ENCODE measurements around the gene HNRNPH2.

The HNRNPH2 gene, protein sequence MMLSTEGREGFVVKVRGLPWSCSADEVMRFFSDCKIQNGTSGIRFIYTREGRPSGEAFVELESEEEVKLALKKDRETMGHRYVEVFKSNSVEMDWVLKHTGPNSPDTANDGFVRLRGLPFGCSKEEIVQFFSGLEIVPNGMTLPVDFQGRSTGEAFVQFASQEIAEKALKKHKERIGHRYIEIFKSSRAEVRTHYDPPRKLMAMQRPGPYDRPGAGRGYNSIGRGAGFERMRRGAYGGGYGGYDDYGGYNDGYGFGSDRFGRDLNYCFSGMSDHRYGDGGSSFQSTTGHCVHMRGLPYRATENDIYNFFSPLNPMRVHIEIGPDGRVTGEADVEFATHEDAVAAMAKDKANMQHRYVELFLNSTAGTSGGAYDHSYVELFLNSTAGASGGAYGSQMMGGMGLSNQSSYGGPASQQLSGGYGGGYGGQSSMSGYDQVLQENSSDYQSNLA

DNA sequence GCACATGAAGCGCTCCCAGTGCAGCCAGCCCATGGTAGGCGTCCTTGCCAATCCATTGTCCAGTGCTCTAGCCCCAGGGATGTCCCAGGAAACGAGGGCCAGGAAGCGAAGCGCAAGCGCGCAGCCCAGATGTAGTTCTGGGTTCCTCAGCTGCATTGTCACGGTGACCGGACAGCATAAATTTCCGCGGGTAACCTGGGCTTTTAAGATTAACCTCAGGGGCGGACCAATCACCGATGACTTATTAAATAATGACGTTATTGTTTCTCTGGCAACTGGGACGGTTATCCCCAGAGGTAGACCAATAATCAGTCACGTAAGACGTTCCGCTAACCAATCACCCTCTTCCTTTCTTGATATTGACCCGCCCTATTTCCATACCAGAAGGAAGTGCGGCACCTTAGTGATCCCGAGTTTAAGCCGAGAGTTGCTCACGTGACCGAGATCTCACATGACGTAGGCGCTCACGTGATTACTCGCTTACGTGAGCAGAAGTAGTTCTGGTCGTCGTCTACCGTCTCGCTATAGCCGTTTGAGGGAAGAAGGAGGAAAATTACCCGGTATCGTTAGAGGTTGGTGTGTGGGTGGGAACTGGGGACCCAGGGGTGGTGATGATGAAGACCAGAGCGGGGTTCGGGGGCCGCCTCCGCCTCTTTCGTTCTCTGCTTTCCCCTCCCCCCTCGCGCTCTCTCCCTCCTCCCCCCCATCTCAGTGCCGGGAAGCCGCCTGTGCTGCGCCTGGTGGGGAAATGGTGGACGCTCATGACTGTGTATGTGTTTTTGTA, at the start of gene HNRNPH2, which contains the start of gene GLA:
TSS of gene HNRNPH2 (plus strand) at position 475 of the 784 bp plus-strand sequence. CDS start 3,767 bp downstream, outside the sequence.
TSS of gene GLA (minus strand) at position 178 of the 784 bp plus-strand sequence. CDS start at position 156, 22 bp downstream.
- Mint-ChIP-seq H3K4me3 (peak within 1 kb of the TSS; percentile 90), H3K36me3 (ENCODE audit: insufficient read depth) (peaks cover 29% of the 10 kb centered on the region), H3K9me3 (no peaks in the 10 kb centered on the region), H3K4me1 (peaks cover 26% of the 10 kb centered on the region), H3K27me3 (no peaks in the 10 kb centered on the region), H3K27ac (ENCODE audit: low read depth) (peak within 1 kb of the TSS; percentile 98)
- DNase-seq (ENCODE audit: low spot score in 2 of 2): peak; percentile 76 to 86
- ATAC-seq (replicated peaks; ENCODE audit: extremely low read depth, poor library complexity, severe bottlenecking): peak; percentile 95

DNA sequence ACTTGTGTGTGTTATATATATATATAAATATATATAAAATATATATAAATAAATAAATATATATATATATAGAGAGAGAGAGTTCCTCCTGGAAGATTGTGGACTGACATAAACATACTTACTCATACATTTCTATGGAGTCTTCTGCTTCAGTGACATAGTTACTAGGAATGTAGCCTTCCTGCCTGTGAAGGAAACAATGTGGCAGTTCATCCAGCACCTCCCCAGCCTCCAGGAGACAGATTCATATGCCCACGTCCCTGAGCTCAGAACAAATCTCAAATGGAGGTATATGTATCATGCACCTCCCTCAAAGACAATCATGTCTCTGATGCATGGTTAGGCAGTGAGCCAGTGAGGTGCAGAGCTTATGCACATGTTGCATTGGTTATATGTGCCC, 48.1 kb upstream of the HNRNPH2 start:
- Mint-ChIP-seq H3K36me3 (ENCODE audit: insufficient read depth) (no peaks in the 10 kb centered on the region), H3K27me3 (no peaks in the 10 kb centered on the region), H3K9me3 (no peaks in the 10 kb centered on the region), H3K4me3 (no peak overlapping the region), H3K27ac (ENCODE audit: low read depth) (no peak overlapping the region), H3K4me1 (no peaks in the 10 kb centered on the region)
- DNase-seq (ENCODE audit: low spot score in 2 of 2) (no peak), ATAC-seq (replicated peaks; ENCODE audit: extremely low read depth, poor library complexity, severe bottlenecking) (no peak)

DNA sequence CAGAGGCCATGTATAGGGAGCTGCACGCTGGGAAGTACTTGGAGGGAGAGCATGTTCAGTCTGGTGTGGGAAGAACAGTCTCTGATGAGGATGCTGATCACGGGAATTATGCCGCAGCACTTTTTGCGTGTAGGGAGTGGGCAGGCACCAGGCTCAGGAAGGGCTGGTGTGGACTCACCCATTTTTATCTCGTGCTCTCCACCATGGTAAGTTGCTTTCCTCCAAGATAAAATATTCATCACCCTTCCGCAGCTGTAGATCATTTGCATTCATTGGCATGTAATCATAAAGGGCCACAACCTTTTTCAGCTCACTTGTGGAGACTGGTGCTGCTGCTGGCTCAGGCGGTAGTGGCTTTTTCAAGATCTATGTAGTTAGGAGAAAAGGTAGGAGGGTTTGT, 47.6 kb upstream of the HNRNPH2 start:
- ATAC-seq (replicated peaks; ENCODE audit: extremely low read depth, poor library complexity, severe bottlenecking) (no peak), DNase-seq (ENCODE audit: low spot score in 2 of 2) (no peak)
- Mint-ChIP-seq H3K27ac (ENCODE audit: low read depth) (no peak overlapping the region), H3K36me3 (ENCODE audit: insufficient read depth) (no peaks in the 10 kb centered on the region), H3K4me1 (no peaks in the 10 kb centered on the region), H3K9me3 (no peaks in the 10 kb centered on the region), H3K27me3 (no peaks in the 10 kb centered on the region), H3K4me3 (no peak overlapping the region)

DNA sequence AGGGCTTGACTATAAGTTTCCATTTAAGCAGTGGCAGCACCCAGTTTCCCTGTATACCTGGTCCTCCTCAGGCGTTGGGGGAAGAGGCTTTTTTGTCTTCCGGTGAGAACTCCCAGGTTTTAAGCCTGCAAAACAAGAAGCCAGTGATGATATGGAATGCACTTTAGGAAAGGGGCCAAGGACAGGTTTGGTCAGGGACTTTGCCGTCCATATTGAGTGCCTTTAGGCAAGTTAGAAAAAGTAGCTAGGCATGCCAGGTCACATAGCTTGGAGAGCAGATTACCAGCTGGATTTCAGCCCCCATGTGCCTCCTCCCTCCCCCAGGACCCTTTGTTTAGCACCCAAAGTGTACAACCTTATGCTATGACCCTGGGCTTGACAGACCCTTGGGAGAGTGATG, 45.9 kb upstream of the HNRNPH2 start:
- DNase-seq (ENCODE audit: low spot score in 2 of 2) (no peak), ATAC-seq (replicated peaks; ENCODE audit: extremely low read depth, poor library complexity, severe bottlenecking) (no peak)
- Mint-ChIP-seq H3K27ac (ENCODE audit: low read depth) (no peak overlapping the region), H3K9me3 (no peaks in the 10 kb centered on the region), H3K27me3 (no peaks in the 10 kb centered on the region), H3K4me1 (no peaks in the 10 kb centered on the region), H3K36me3 (ENCODE audit: insufficient read depth) (no peaks in the 10 kb centered on the region), H3K4me3 (no peak overlapping the region)

DNA sequence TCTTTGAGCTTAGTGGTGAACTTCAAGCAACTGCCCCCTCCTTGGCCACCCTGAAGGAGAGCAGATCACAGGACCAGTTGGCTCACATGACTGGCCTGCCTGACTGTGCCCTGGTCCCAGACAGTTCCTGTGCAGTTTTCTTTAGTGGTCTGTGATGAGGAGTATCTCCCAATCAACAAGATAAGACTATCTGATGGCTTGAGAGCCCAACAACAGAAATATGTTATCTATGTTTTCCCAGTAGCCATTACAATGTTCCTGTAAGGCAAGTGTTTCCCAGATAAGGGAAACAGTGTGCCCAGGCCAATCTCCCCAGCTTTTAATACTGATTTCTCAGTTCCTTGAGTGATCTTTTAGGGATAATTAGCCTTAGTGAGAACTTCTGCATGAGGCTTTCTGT, 45.3 kb upstream of the HNRNPH2 start:
- ATAC-seq (replicated peaks; ENCODE audit: extremely low read depth, poor library complexity, severe bottlenecking): no peak
- Mint-ChIP-seq H3K4me1 (no peaks in the 10 kb centered on the region), H3K9me3 (no peaks in the 10 kb centered on the region), H3K4me3 (no peak overlapping the region), H3K36me3 (ENCODE audit: insufficient read depth) (no peaks in the 10 kb centered on the region), H3K27ac (ENCODE audit: low read depth) (no peak overlapping the region), H3K27me3 (no peaks in the 10 kb centered on the region)
- DNase-seq (ENCODE audit: low spot score in 2 of 2): no peak

DNA sequence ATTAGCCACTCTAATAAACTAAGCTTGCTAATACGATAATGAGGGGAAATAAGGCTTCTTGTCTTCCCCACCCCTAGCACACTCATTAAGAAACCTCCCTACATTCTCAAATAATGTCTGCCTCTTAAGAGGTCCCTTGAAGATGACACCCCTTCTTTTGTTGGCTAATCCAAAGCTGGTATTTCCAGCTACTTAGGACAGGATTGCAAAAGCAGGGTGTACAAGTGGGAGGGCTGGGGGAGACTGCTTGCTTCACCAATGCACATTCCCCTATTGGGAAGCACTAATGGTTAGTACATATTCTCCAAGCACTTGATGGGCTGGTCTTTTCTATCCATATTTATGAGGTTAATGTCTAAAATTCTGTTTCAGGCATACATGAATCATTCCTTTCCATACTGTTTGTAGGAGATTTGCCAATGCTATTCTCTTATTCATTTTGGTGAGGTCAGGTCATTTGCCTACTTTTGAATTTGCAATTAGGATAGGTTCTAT, 42.7 kb upstream of the HNRNPH2 start:
- H3K27ac Mint-ChIP-seq (ENCODE audit: low read depth): no peak overlapping the region
- no peak overlapping the region for H3K4me3 Mint-ChIP-seq
- no peaks in the 10 kb centered on the region for H3K4me1 Mint-ChIP-seq
- no peak for ATAC-seq (replicated peaks; ENCODE audit: extremely low read depth, poor library complexity, severe bottlenecking)
- no peak for DNase-seq (ENCODE audit: low spot score in 2 of 2)
- no peaks in the 10 kb centered on the region for H3K9me3 Mint-ChIP-seq
- H3K36me3 Mint-ChIP-seq (ENCODE audit: insufficient read depth): no peaks in the 10 kb centered on the region
- peaks cover 9% of the 10 kb centered on the region for H3K27me3 Mint-ChIP-seq

DNA sequence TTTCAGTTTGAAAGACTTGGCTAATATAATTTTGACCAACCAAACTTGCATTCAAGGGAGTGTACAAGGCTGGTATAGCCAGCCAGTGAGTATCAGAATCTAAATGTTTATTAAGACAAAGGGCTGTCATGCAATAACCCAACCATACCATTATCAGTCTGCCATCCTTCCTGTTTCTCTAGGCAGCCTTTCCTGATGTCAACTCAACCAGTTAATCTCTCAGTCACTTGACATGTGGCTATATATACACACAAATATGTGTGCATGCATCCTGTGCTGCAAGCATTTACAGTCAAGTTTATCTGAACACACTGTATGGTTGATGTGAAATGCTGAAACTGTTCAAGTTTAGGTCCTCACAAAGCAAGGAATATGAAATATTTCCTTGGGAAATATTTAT, 39.2 kb upstream of the HNRNPH2 start:
- no peak for ATAC-seq (replicated peaks; ENCODE audit: extremely low read depth, poor library complexity, severe bottlenecking)
- H3K27me3 Mint-ChIP-seq: peaks cover 9% of the 10 kb centered on the region
- no peak for DNase-seq (ENCODE audit: low spot score in 2 of 2)
- no peaks in the 10 kb centered on the region for H3K9me3 Mint-ChIP-seq
- H3K4me1 Mint-ChIP-seq: no peaks in the 10 kb centered on the region
- H3K36me3 Mint-ChIP-seq (ENCODE audit: insufficient read depth): peaks cover 3% of the 10 kb centered on the region
- H3K27ac Mint-ChIP-seq (ENCODE audit: low read depth): no peak overlapping the region
- no peak overlapping the region for H3K4me3 Mint-ChIP-seq

DNA sequence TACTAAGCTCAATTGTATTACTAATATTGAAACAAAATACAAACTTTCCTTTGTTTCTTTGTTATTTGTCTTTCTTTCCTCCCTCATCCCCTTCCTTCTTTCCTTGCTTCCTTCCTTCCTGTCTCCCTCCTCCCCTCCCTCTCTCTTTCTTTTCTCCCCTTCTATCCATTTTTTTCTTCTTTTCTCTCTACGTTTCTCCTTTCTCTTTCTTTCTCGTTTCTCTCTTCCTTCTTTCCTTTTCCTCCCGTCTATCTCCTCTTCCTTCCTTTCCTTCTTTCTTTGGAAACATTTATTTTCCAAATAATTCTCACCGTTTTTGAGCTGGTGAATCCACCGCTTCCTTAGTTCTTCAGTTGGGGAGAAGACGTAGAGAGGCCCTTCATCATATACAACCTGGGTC, 38.3 kb upstream of the HNRNPH2 start:
- ATAC-seq (replicated peaks; ENCODE audit: extremely low read depth, poor library complexity, severe bottlenecking): no peak
- no peak overlapping the region for H3K4me3 Mint-ChIP-seq
- DNase-seq (ENCODE audit: low spot score in 2 of 2): no peak
- H3K9me3 Mint-ChIP-seq: no peaks in the 10 kb centered on the region
- H3K27ac Mint-ChIP-seq (ENCODE audit: low read depth): peak overlapping the region; percentile 57
- H3K27me3 Mint-ChIP-seq: peaks cover 9% of the 10 kb centered on the region
- H3K4me1 Mint-ChIP-seq: no peaks in the 10 kb centered on the region
- H3K36me3 Mint-ChIP-seq (ENCODE audit: insufficient read depth): peaks cover 4% of the 10 kb centered on the region

DNA sequence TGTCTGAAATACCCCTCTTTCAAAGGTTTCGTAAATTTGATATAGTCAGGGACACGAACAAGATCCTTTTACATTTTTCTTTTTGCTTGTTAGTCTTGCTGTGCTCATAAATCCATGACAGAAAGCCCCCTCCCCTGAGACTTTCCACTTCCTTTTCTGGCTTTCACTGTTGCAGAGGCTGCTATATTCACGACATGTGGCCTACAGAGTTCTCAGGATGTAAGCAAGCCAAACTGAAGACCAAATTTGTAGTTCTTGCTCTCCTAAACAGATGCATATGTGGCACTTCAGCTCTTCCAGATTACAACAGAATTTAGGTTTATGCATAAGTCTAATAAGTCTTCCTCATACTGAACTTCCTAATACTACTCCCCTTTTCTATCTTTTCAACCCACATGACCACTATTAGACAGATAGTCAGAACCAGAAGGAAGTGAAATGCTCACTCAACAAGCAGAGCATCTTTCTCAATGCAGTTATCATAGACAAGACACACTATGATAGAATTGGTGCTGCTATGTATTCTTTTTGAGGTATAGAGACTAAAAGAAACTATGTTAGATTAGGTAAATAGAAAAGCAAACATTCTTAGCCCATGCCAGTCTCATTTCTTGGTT, 37.0 kb upstream of the HNRNPH2 start:
- Mint-ChIP-seq H3K36me3 (ENCODE audit: insufficient read depth) (peaks cover 4% of the 10 kb centered on the region), H3K27ac (ENCODE audit: low read depth) (no peak overlapping the region)
- ATAC-seq (replicated peaks; ENCODE audit: extremely low read depth, poor library complexity, severe bottlenecking): no peak

DNA sequence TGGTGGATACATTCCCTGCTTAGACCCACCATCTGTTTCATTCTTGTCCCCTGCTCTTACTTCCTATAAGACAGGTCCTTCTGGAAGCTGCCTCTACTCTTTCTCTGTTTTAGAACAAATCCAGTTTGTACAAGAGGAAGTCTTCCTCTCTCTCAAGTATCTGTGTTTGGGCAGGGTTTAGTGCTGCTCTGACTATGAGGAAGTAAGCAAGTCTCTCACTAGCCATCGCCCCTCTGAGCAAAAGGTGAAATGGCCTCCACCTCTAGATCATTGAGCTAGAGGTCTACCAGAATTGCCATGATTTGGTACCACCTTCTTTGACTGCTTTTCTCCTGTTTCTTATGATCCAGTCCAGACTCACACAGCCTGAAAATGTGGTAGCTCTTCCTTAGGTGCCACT, 30.5 kb upstream of the HNRNPH2 start:
- no peaks in the 10 kb centered on the region for H3K9me3 Mint-ChIP-seq
- peaks cover 1% of the 10 kb centered on the region for H3K36me3 Mint-ChIP-seq (ENCODE audit: insufficient read depth)
- DNase-seq (ENCODE audit: low spot score in 2 of 2) (no peak), ATAC-seq (replicated peaks; ENCODE audit: extremely low read depth, poor library complexity, severe bottlenecking) (no peak)
- H3K4me3 Mint-ChIP-seq: no peak overlapping the region
- H3K4me1 Mint-ChIP-seq: no peaks in the 10 kb centered on the region
- no peak overlapping the region for H3K27ac Mint-ChIP-seq (ENCODE audit: low read depth)
- H3K27me3 Mint-ChIP-seq: no peaks in the 10 kb centered on the region

More for the DNA sequence above, 37.0 kb upstream of the HNRNPH2 start:
- H3K9me3 Mint-ChIP-seq: no peaks in the 10 kb centered on the region
- no peaks in the 10 kb centered on the region for H3K4me1 Mint-ChIP-seq
- peaks cover 9% of the 10 kb centered on the region for H3K27me3 Mint-ChIP-seq
- no peak overlapping the region for H3K4me3 Mint-ChIP-seq
- DNase-seq (ENCODE audit: low spot score in 2 of 2): no peak

DNA sequence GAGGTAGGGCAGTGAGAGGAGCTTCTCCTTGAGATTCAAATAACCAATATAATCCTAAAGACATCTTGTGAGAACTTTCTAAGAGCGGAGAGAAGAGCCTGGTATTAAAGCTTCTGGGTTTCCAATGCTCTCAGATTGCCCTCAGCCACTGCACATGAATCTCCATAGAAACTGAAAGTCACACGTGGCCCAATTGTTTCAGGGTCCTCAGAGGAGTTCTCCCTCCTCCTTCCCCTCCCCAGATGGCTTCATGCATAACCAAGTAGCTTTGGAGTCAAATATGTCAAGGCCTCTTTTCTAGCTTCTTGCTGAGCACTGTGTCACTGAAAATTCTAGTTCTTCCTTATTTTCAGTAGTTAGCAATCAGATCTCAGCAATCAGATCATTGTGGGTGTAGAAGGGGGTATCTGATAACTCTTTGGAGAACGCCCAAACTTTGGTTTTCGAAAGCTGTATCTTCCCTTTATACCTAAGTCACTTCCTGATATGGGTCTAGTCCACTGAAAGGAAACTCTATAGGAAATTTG, 24.3 kb upstream of the HNRNPH2 start:
- Mint-ChIP-seq H3K4me3 (no peak overlapping the region), H3K36me3 (ENCODE audit: insufficient read depth) (peaks cover 2% of the 10 kb centered on the region), H3K27ac (ENCODE audit: low read depth) (no peak overlapping the region), H3K27me3 (no peaks in the 10 kb centered on the region), H3K4me1 (no peaks in the 10 kb centered on the region), H3K9me3 (no peaks in the 10 kb centered on the region)
- no peak for ATAC-seq (replicated peaks; ENCODE audit: extremely low read depth, poor library complexity, severe bottlenecking)
- DNase-seq (ENCODE audit: low spot score in 2 of 2): no peak

DNA sequence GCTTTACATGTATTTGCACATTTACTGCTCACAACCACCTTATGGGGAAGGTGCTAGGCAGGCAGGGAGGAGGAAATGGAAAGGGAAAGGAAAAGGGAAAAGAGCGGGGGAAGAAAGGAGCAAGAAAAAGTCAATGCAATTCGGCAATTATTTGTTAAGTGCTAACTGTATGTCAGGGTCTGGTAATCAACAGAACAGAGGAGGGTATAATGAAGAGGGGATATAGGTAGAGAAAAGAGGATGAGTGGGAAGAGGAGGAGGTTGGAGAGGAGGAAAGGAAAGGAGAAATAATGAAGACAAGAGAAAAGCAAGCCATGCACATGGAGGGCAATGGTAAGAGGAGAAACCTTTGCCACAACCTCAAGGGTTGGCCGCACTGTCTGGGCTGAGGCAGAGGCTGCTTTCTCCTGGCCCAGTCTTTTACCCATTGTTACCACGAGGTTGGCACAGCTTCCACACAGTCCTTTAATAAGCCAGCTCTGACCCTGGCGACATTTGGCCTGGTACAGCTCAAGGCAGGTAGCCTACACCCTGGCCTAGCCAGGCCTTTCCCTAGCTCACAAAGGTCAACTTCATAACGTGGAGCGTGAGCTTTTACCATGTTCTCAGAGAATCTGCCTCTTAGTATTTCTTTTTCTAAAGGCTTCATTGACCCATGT, 22.9 kb upstream of the HNRNPH2 start:
- peaks cover 2% of the 10 kb centered on the region for H3K36me3 Mint-ChIP-seq (ENCODE audit: insufficient read depth)
- ATAC-seq (replicated peaks; ENCODE audit: extremely low read depth, poor library complexity, severe bottlenecking): no peak
- H3K4me3 Mint-ChIP-seq: no peak overlapping the region
- H3K9me3 Mint-ChIP-seq: no peaks in the 10 kb centered on the region
- H3K27me3 Mint-ChIP-seq: no peaks in the 10 kb centered on the region
- no peaks in the 10 kb centered on the region for H3K4me1 Mint-ChIP-seq
- no peak overlapping the region for H3K27ac Mint-ChIP-seq (ENCODE audit: low read depth)
- DNase-seq (ENCODE audit: low spot score in 2 of 2): no peak

Measured in central memory CD8-positive, alpha-beta T cell (primary cell).